ENCODE measurements around the gene ABCB8. TPM values are rescaled to one million over a fixed set of nuclear protein-coding genes. Genes with fewer than 3 reads are reported as not detected.

ABCB8 gene
- total and polyA plus RNA-seq, 9 of the 15 experiments (the other 6 are each of a cell fraction or from before 2014, with no cell fraction given): 7.6 to 106 (median 36.3) TPM

DNA sequence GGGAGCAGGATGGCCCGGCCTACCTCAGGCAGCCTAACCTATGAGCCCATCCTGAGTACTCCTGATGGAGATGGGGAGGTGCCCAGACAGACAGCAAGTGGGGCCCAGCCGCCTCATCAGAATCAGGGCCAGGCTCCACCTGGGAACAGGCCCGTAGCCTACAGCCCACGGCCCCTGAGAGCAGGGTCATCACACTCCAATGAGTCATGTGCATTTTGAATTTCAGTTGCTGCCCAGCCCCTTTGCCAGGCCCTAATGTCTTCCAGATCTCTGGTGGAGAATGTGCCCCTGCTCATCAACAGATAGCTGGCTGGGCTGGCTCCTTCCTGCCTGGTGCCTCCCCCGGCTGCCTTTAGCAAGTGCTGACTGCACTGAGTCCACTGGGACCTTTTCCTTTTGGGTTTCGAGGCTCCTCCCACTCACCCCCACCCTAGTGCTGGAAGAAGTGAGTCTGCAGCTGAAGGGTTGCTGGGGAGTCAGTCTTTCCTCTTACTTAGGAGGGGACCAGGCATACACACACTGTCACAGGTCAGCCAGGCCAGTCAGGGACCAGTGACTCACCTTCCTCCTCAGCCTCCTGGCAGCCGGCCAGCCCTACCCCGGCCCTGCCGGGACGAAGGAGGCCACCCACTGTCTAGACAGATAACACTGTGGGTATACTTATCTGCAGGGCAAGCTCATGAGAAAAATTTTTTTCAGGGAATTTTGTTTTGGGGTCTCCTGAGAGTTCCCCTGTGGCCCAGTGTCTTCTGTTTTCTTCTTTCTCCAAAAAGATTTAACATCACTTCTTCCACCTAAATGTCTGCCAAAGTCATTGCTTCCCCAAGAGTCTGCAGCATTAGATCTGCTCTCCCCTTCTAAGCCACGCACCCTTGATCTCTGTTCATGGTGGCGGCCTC is 10.9 kb downstream of the ABCB8 start (continued):
- TF ChIP-seq, protein P1, sequence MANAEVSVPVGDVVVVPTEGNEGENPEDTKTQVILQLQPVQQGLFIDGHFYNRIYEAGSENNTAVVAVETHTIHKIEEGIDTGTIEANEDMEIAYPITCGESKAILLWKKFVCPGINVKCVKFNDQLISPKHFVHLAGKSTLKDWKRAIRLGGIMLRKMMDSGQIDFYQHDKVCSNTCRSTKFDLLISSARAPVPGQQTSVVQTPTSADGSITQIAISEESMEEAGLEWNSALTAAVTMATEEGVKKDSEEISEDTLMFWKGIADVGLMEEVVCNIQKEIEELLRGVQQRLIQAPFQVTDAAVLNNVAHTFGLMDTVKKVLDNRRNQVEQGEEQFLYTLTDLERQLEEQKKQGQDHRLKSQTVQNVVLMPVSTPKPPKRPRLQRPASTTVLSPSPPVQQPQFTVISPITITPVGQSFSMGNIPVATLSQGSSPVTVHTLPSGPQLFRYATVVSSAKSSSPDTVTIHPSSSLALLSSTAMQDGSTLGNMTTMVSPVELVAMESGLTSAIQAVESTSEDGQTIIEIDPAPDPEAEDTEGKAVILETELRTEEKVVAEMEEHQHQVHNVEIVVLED (CRISPR knock-in tag; IDR thresholded peaks at IDR 0.05): no peak
- TF ChIP-seq GATAD2B (IDR thresholded peaks at IDR 0.05; ENCODE audit: borderline replicate concordance) (no peak; the same call in 1 of the 2 replicates), MCM7 (IDR thresholded peaks at IDR 0.05) (no peak), PRPF4 (IDR thresholded peaks at IDR 0.05; ENCODE audit: insufficient read depth, low read depth, low read length, poor library complexity, severe bottlenecking) (no peak), SIX5 (IDR thresholded peaks at IDR 0.05; ENCODE audit: borderline replicate concordance in 1 of 2, insufficient read depth in 1 of 2, low read depth in 1 of 2, low read length in 2 of 2) (no peak), SMAD3 (CRISPR knock-in tag; conservative IDR thresholded peaks at IDR 0.05) (0 out of 2 replicates have a peak, but pooled peaks have one; percentile 31), CBX3 (IDR thresholded peaks at IDR 0.05; ENCODE audit: borderline replicate concordance in 1 of 2, low read length in 2 of 2) (peak in 1 of 2 experiments; percentile 43; a peak in 1 of 3 replicates), MEIS2 (IDR thresholded peaks at IDR 0.05; ENCODE audit: partially characterized antibody) (peak; percentile 67), MED1 (CRISPR knock-in tag; IDR thresholded peaks at IDR 0.05; ENCODE audit: borderline replicate concordance) (no peak), STAT5A (IDR thresholded peaks at IDR 0.05; ENCODE audit: borderline replicate concordance, low read length) (peak; percentile 86; the same call in 1 of the 2 replicates), RFX1 (IDR thresholded peaks at IDR 0.05) (no peak), ELF1 (tag; IDR thresholded peaks at IDR 0.05) (no peak)
- TF ChIP-seq, protein P2, sequence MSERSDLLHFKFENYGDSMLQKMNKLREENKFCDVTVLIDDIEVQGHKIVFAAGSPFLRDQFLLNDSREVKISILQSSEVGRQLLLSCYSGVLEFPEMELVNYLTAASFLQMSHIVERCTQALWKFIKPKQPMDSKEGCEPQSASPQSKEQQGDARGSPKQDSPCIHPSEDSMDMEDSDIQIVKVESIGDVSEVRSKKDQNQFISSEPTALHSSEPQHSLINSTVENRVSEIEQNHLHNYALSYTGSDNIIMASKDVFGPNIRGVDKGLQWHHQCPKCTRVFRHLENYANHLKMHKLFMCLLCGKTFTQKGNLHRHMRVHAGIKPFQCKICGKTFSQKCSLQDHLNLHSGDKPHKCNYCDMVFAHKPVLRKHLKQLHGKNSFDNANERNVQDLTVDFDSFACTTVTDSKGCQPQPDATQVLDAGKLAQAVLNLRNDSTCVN (CRISPR knock-in tag; IDR thresholded peaks at IDR 0.05): no peak
- TF ChIP-seq, protein P3, sequence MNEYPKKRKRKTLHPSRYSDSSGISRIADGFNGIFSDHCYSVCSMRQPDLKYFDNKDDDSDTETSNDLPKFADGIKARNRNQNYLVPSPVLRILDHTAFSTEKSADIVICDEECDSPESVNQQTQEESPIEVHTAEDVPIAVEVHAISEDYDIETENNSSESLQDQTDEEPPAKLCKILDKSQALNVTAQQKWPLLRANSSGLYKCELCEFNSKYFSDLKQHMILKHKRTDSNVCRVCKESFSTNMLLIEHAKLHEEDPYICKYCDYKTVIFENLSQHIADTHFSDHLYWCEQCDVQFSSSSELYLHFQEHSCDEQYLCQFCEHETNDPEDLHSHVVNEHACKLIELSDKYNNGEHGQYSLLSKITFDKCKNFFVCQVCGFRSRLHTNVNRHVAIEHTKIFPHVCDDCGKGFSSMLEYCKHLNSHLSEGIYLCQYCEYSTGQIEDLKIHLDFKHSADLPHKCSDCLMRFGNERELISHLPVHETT (CRISPR knock-in tag; conservative IDR thresholded peaks at IDR 0.05 in 1 of 2, IDR thresholded peaks at IDR 0.05 in 1 of 2): 0 out of 4 replicates have a peak, but pooled peaks of 1 of the 2 experiments have one; percentile 16

Measured in K562 (cell line).